HepG2 (cell line): ENCODE measurements around the gene PRR33. TPM values are rescaled to one million over a fixed set of nuclear protein-coding genes. Genes with fewer than 3 reads are reported as not detected.

ENCODE experiments used
- ATAC-seq: fragments of 200-7000 bp; cut with Tn5 transposase; 3 replicates; pipeline ENCODE4 v1.9.1; 2020; ENCODE audit warnings: mild to moderate bottlenecking, moderate library complexity
- BruUV-seq: library from RNA; stranded (reverse); fragments of 400-500 nt; replicated peaks from 2 replicates; lab custom pipeline; 2021; lab: Mats Ljungman, UMichigan
- CTCF ChIA-PET: fragments of 300-600 bp; formaldehyde crosslinking; extraction: SDS; loops from one replicate; lab custom pipeline; 2021; ENCODE audit warnings: low total read pairs, inconsistent platforms, low intra/inter-chr PET ratio; lab: Yijun Ruan, JAX
- POLR2A ChIA-PET: fragments of 350-600 bp; sonication (Branson Sonifier 250); formaldehyde crosslinking; loops from one replicate; lab custom pipeline; 2020; ENCODE audit warnings: antibody characterized with exemption, inconsistent platforms; lab: Yijun Ruan, JAX
- DNase-seq: peaks from one replicate; pipeline ENCODE4 v3.0.0-alpha.2; 2015; ENCODE audit warnings: low spot score
- FAIRE-seq: peaks from 3 replicates; lab custom pipeline; 2011; peaks lifted over from hg19 to GRCh38; lab: Jason Lieb, UNC
- H2AFZ ChIP-seq: one replicate; pipeline ENCODE4 v1.6.1; 2011; ENCODE audit warnings: low read length, inconsistent platforms
- H3K27ac ChIP-seq: fragments of 300-600 bp; 3 replicates; pipeline ENCODE4 v1.8.0; 2011; ENCODE audit warnings: mixed run types, mild to moderate bottlenecking, mixed read lengths, low read length, inconsistent platforms; ENCODE audit not compliant: insufficient read depth; ENCODE audit errors: extremely low read length
- H3K27me3 ChIP-seq, 2 experiments: fragments of 200-600 bp in 1 of 2; 2 replicates in 1 of 2; 3 replicates in 1 of 2; pipeline versions ENCODE4 v1.6.0 to v1.8.0; 2011; ENCODE audit warnings: low read length in 2 of 2, mild to moderate bottlenecking in 2 of 2, moderate library complexity in 2 of 2, inconsistent platforms in 1 of 2; ENCODE audit not compliant: insufficient read depth in 2 of 2, control insufficient read depth in 1 of 2
- H3K36me3 ChIP-seq, 2 experiments: fragments of 200-600 bp in 1 of 2; replicated peaks in 1 of 2; 2 replicates in 1 of 2; 3 replicates in 1 of 2; pipeline versions ENCODE4 v1.5.1 to v1.8.0; 2011; ENCODE audit warnings: low read length in 2 of 2, inconsistent platforms in 1 of 2; ENCODE audit not compliant: insufficient read depth in 2 of 2, control insufficient read depth in 1 of 2
- H3K4me1 ChIP-seq: 2 replicates; pipeline ENCODE4 v1.5.1; 2012; ENCODE audit warnings: low read length, inconsistent platforms; ENCODE audit not compliant: insufficient read depth
- H3K4me2 ChIP-seq: 2 replicates; pipeline ENCODE4 v1.6.0; 2011; ENCODE audit warnings: low read depth, low read length, inconsistent platforms
- H3K4me3 ChIP-seq, 3 experiments: fragments of 200-600 bp in 1 of 3; sonication (generic), shearing (Covaris generic) in 1 of 3; replicated peaks in 1 of 3; 2 replicates each; pipeline ENCODE4 v1.5.1; 2011 to 2016; ENCODE audit warnings: low read length in 3 of 3, inconsistent platforms in 2 of 3, low read depth in 2 of 3, mild to moderate bottlenecking in 2 of 3, control low read depth in 1 of 3, mixed read lengths in 1 of 3; ENCODE audit not compliant: insufficient read depth in 1 of 3
- H3K79me2 ChIP-seq: one replicate; pipeline ENCODE4 v1.6.1; 2011; ENCODE audit warnings: low read length, inconsistent platforms; ENCODE audit not compliant: insufficient read depth
- H3K9ac ChIP-seq: 2 replicates; pipeline ENCODE4 v1.6.0; 2011; ENCODE audit warnings: mild to moderate bottlenecking, low read depth, low read length, inconsistent platforms; ENCODE audit not compliant: insufficient read depth
- H3K9me3 ChIP-seq: 2 replicates; pipeline ENCODE4 v1.5.1; 2012; ENCODE audit warnings: mild to moderate bottlenecking, low read length
- H4K20me1 ChIP-seq: 2 replicates; pipeline ENCODE4 v1.6.0; 2011; ENCODE audit warnings: inconsistent platforms, mild to moderate bottlenecking, low read length, moderate library complexity; ENCODE audit not compliant: insufficient read depth
- AKAP8 ChIP-seq: sonication (generic); formaldehyde crosslinking; IDR thresholded peaks from 2 replicates; pipeline ENCODE4 v1.5.1; 2020; ENCODE audit warnings: mild to moderate bottlenecking, missing genetic modification reagents
- DR1 ChIP-seq: sonication (generic); formaldehyde crosslinking; IDR thresholded peaks from 2 replicates; pipeline ENCODE4 v1.8.0; 2021; ENCODE audit warnings: mild to moderate bottlenecking, missing genetic modification reagents, inconsistent platforms
- HIVEP1 ChIP-seq: sonication (generic); formaldehyde crosslinking; IDR thresholded peaks from 2 replicates; pipeline ENCODE4 v1.4.0; 2020; ENCODE audit warnings: mild to moderate bottlenecking, missing genetic modification reagents
- HMGXB3 ChIP-seq: sonication (generic); formaldehyde crosslinking; IDR thresholded peaks from 2 replicates; pipeline ENCODE4 v1.4.0; 2020; ENCODE audit warnings: missing genetic modification reagents, borderline replicate concordance
- HNRNPLL ChIP-seq: fragments of 200-400 bp; formaldehyde crosslinking; IDR thresholded peaks from 2 replicates; pipeline ENCODE4 v1.6.1; 2017; ENCODE audit warnings: mild to moderate bottlenecking, low read depth, low read length; ENCODE audit not compliant: poor library complexity, severe bottlenecking
- LBX2 ChIP-seq: sonication (generic); formaldehyde crosslinking; IDR thresholded peaks from 2 replicates; pipeline ENCODE4 v1.5.0; 2020; ENCODE audit warnings: missing genetic modification reagents, mild to moderate bottlenecking, borderline replicate concordance
- PRDM15 ChIP-seq: sonication (generic); formaldehyde crosslinking; IDR thresholded peaks from 2 replicates; pipeline ENCODE4 v1.4.0; 2020; ENCODE audit warnings: missing genetic modification reagents
- SPEN ChIP-seq: sonication (generic); formaldehyde crosslinking; IDR thresholded peaks from 2 replicates; pipeline ENCODE4 v1.5.1; 2020; ENCODE audit warnings: low read depth, mild to moderate bottlenecking, missing genetic modification reagents
- ZNF276 ChIP-seq: sonication (generic); formaldehyde crosslinking; IDR thresholded peaks from 2 replicates; pipeline ENCODE4 v1.4.0; 2020; ENCODE audit warnings: mild to moderate bottlenecking, low read depth, missing genetic modification reagents
- ZNF326 ChIP-seq: sonication (generic); formaldehyde crosslinking; IDR thresholded peaks from 2 replicates; pipeline ENCODE4 v1.4.0; 2020; ENCODE audit warnings: missing genetic modification reagents, borderline replicate concordance
- ZNF430 ChIP-seq: sonication (generic); formaldehyde crosslinking; IDR thresholded peaks from 2 replicates; pipeline ENCODE4 v1.9.0; 2021; ENCODE audit warnings: mild to moderate bottlenecking, missing genetic modification reagents
- ZNF549 ChIP-seq: sonication (generic); formaldehyde crosslinking; IDR thresholded peaks from 2 replicates; pipeline ENCODE4 v1.5.0; 2020; ENCODE audit warnings: missing genetic modification reagents
- ZNF589 ChIP-seq: sonication (generic); formaldehyde crosslinking; conservative IDR thresholded peaks from 2 replicates; pipeline ENCODE4 v1.8.0; 2022; ENCODE audit warnings: mild to moderate bottlenecking, moderate library complexity, missing genetic modification reagents
- WGBS: methylation state at CpG from one replicate; pipeline ENCODE4 v1.1.6; 2017; ENCODE audit warnings: low lambda C conversion rate; 5-methylcytosine and 5-hydroxymethylcytosine counted together
- in situ Hi-C: cut with HindIII; loops from 2 replicates; pipeline ENCODE4 v1.10.0; 2017; ENCODE audit warnings: low pct_unique_long_range_greater_than_20kb; ENCODE audit not compliant: extremely low pct_ligation_motif_present
- intact Hi-C: fragments of 100-400 bp; cut with micrococcal nuclease; formaldehyde crosslinking; loops from one replicate; pipeline ENCODE4 v1.10.0; 2022; ENCODE audit not compliant: unreplicated experiment
- polyA plus RNA-seq, 8 experiments: library from polyadenylated mRNA; depleted of rRNA in 3 of 8; stranded (reverse) in 7 of 8; unstranded in 1 of 8; fragments of >200 nt; fragmentation: Illumina TruSeq in 4 of 8; extraction: Trizol in 4 of 8; gene quantifications; 2 replicates each; pipeline versions ENCODE4 v1.2.1 to v1.2.3, GENCODE V29; 2011 to 2016; ENCODE audit warnings: low read depth in 4 of 8, missing spikeins in 1 of 8, mixed read lengths in 1 of 8; ENCODE audit not compliant: insufficient read depth in 1 of 8
- total RNA-seq, 5 experiments: library from RNA; depleted of rRNA; stranded (reverse); fragments of >200 nt; fragmentation: Illumina TruSeq; extraction: Trizol; gene quantifications; 2 replicates each; pipeline ENCODE4 v1.2.3, GENCODE V29; 2016; ENCODE audit warnings: low read depth in 1 of 5

The PRR33 gene
- total and polyA plus RNA-seq, 2 of the 13 experiments (the other 11 are each of a cell fraction or from before 2014, with no cell fraction given): not detected

- ATAC-seq: no peak; the same call in 2 of the 3 replicates
- in situ Hi-C loops: no loop called here
- BruUV-seq: no TSS peak
- TF ChIP-seq PRDM15 (CRISPR knock-in tag): no peak
- TF ChIP-seq ZNF589 (CRISPR knock-in tag): no peak
- TF ChIP-seq AKAP8 (CRISPR knock-in tag): no peak
- no peak for TF ChIP-seq DR1
- TF ChIP-seq LBX2: no peak
- no peak for TF ChIP-seq HNRNPLL
- TF ChIP-seq ZNF276 (CRISPR knock-in tag): no peak
- TF ChIP-seq ZNF326 (CRISPR knock-in tag): no peak
- TF ChIP-seq HMGXB3: no peak
- no peak for TF ChIP-seq HIVEP1 (CRISPR knock-in tag)
- TF ChIP-seq SPEN (CRISPR knock-in tag): no peak
- no peak for TF ChIP-seq ZNF430 (CRISPR knock-in tag)
- TF ChIP-seq ZNF549 (CRISPR knock-in tag): no peak
Measured at GRCh38 chr11:1856306-1857005, 35.2 kb downstream of the PRR33 start.

More at GRCh38 chr11:1856306-1857005, 35.2 kb downstream of the PRR33 start:
- POLR2A ChIA-PET: no interaction called here
- Histone ChIP-seq H3K27me3 (peaks cover 20 to 70% of the 10 kb centered on the region in 2 experiments), H3K9ac (no peak overlapping the region), H3K4me3 (no peak overlapping the region), H3K4me1 (no peaks in the 10 kb centered on the region), H3K79me2 (no peaks in the 10 kb centered on the region), H3K36me3 (no peaks in the 10 kb centered on the region), H3K27ac (no peak overlapping the region), H3K4me2 (no peak overlapping the region), H4K20me1 (no peaks in the 10 kb centered on the region), H2AFZ (no peak overlapping the region), H3K9me3 (no peaks in the 10 kb centered on the region)
- FAIRE-seq (no peak), DNase-seq (no peak)
- 7% methylated on average over 3 of the region's 13 CpGs for WGBS
- intact Hi-C loops: no loop called here
- CTCF ChIA-PET: no interaction called here
